ENCODE results near the gene NHSL1.

DNA sequence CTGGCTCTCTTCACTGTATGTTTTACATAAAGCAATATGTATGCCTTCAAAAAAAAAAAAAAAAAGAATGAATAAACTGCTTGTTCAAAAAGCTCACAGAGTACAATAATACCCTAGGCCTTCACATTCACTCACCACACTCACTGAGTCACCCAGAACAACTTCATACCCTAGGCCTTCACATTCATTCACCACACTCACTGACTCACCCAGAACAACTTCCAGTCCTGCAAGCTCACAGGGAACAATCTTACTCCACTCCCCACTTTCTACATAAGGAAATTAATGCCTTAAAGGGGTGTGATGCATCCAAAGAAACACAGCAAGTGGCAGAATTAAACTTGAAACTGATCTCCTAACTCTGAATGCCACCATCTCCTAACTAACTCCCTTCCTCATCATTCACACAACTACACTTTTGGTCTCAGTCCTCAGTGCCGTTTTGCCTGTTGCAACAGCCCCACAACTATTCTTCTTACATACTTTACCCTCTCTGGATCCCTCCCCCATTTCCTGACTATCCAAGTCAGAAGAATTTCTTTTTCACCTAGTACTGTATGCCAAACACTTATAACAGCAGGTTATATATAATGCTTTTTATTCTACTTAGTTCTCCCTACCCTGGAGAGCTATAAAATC, 34.2 kb downstream of the NHSL1 start:
- TF ChIP-seq, protein P1, sequence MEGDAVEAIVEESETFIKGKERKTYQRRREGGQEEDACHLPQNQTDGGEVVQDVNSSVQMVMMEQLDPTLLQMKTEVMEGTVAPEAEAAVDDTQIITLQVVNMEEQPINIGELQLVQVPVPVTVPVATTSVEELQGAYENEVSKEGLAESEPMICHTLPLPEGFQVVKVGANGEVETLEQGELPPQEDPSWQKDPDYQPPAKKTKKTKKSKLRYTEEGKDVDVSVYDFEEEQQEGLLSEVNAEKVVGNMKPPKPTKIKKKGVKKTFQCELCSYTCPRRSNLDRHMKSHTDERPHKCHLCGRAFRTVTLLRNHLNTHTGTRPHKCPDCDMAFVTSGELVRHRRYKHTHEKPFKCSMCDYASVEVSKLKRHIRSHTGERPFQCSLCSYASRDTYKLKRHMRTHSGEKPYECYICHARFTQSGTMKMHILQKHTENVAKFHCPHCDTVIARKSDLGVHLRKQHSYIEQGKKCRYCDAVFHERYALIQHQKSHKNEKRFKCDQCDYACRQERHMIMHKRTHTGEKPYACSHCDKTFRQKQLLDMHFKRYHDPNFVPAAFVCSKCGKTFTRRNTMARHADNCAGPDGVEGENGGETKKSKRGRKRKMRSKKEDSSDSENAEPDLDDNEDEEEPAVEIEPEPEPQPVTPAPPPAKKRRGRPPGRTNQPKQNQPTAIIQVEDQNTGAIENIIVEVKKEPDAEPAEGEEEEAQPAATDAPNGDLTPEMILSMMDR (conservative IDR thresholded peaks at IDR 0.05 in 1 of 2, IDR thresholded peaks at IDR 0.05 in 1 of 2; ENCODE audit: extremely low read depth in 1 of 2, insufficient read depth in 1 of 2, low read depth in 1 of 2, low read length in 2 of 2) = no peak
- no peak for TF ChIP-seq EZH2 (IDR thresholded peaks at IDR 0.05; ENCODE audit: borderline replicate concordance, low read length)

Measured in mammary epithelial cell (primary cell).